ENCODE data around the gene NR2E1.

NR2E1 gene

GRCh38 chr6:108222504-108222903 is 56.7 kb downstream of the NR2E1 start:
- peak; percentile 46 to 69 for DNase-seq

GRCh38 chr6:108227290-108227689 is 61.5 kb downstream of the NR2E1 start:
- no peak for DNase-seq

DNA sequence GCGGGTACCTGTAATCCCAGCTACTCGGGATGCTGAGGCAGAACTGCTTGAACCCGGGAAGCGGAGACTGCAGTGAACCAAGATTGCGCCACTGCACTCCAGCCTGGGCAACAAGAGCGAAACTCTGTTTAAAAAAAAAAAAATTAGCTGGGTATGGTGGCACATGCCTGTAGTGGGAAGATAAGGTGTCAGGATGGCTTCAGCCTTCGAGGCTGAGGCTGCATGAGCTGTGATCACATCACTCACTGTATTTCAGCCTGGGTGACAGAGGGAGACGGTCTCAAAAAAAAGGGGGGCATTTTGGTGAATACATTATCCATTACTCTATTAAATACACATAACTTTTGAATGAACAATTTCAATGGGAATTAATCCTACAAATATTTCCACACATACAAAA is 62.6 kb downstream of the NR2E1 start:
- no peak for DNase-seq

DNA sequence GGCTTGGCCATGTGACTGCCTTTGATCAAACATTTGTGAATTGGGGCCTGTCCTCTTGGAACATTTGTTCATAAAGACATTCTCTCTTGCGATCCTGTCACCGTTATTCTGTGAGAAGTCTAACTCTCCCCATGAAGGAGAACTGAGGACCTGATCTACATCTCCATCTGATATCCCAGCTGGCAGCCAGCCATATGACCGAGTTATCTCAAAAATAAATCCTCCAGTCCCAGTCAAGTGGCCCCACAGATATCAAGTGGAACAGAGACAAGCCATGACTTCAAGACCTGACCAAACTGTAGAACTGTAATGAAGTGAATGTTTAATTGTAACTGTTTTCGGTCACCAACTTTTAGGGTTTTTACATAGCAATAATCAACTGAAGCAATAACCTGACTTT is 69.3 kb downstream of the NR2E1 start:
- DNase-seq, result no peak

- DNase-seq, result no peak
Observed at GRCh38 chr6:108236791-108237190, 71.0 kb downstream of the NR2E1 start.

DNA sequence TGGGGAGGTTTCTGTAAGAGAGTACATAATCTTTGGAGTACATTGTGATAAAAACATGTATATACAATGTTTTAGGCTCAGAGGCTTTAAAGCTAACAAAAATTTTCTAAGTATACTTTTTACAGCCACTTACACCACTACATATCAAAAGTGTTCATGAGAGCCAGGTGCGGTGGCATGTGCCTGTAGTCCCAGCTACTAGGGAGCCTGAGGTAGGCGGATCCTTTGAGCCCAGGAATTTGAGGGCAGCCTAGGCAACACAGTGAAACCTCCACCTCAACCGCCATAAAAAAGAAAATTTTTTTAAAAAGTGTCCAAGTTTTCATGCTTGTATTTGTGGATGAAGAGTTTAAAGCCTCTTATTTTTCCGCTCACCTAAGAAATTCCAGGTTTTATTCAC is 72.5 kb downstream of the NR2E1 start:
- no peak for DNase-seq
